DMS 273 (cell line): ENCODE data around the gene NMB.

Experiments used
- DNase-seq: peaks from one replicate; lab custom pipeline; 2025; ENCODE audit not compliant: unreplicated experiment; lab: John Stamatoyannopoulos, UW

The NMB gene

DNA sequence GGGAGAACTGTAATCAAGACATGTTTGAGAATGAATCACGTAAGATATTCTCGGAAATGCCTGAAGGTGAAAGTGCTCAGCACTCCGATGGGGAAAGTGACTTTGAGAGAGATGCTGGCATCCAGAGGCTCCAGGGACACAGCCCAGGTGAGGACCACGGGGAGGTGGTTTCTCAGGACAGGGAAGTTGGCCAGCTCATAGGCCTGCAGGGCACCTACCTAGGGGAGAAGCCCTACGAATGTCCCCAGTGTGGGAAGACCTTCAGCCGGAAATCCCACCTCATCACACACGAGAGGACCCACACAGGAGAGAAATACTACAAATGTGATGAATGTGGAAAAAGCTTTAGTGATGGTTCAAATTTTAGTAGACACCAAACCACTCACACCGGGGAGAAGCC, 37.4 kb downstream of the NMB start:
- no peak for DNase-seq

DNA sequence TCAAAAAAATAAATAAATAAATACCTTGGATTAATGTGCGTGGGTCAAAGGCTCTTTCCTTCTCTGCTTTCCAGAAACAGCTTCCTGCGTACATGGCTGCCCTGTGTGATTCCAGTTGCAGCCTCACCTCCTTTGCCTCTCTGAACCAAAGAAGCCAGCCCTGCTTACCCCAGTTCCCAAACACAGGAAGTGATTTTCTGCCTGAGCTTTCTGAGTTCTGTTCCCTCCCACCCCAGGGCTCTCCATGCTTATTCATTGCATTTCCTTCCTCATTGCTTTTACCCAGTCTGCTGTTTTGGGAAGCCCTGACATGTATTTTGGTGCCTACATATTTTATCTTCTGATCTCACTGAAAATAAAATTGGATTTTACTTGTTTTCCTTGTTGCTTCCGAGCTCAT, 41.8 kb downstream of the NMB start:
- no peak for DNase-seq

DNA sequence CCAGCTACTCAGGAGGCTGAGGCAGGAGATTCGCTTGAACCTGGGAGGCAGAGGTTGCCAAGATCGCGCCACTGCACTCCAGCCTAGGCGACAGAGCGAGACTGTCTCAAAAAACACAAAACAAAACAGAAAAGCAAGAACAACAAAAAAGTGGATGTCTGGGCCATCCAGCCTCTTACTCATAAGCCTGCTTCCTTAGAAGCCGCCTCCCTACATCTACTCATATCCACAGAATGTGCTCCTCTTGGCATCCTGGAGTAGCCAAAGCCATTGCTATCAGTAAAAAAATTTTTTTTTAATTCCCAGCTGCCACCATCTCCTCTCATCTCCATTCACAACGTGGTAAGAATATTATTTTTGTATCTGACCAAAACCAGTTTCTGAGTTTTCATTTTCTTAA, 46.4 kb downstream of the NMB start:
- DNase-seq = no peak

DNA sequence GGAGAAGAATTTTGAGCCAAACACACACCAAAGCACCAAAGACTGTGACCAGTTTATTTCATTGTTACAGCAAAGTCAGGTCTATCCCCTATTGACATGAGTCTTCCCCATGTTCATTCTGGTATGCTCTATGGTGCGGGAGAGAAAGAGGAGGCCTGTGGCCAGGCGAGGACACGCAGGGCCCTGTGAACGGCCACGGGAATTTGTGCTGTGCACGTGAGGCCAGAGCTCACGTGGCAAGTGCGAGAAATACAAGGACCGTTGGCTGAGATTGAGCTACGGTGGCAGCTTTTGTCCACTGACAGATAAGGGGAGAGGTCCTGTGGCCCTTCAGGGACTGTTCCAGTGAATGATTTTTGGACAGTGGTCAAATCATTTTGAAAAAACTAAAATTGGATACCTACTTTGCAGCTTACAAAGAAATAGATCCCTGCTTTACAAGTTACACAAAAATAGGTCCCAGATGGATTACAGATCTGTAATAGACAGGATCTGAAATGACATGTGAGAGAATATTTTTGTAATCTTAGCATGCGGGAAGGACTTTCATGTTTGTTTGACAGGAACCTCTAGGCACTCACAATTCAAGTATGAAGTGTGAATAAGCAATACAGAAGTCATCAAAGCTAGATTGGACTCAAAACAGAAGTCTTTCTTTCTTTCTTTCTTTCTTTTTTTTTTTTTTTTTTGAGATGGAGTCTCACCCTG, 48.0 kb downstream of the NMB start:
- DNase-seq = no peak

DNA sequence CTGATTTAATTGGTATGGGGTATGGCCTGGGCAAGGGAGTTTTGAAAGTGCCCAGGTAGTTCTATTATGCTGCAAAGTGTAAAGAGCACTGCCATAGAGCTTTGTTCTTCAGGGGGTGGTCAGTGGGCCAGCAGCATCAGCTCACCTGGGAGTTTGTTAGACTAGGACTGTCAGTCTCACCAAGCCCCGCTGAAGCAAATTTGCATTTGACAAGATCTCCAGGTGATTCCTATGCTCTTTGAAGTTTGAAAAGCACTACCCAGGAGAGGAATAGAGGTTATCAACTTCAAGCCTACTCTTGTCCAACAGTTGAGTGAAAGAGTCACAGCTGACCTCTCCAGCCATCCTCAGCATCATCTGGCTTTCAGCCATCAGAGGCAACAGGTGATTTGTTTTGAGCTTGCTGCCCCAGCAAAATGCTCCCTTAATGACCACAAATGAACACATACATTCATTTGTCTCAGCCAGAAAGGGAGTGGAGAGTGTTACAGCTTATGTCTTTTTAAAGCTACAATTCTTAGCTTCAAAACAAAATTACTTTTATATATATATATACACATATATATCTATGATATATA, 49.2 kb downstream of the NMB start:
- no peak for DNase-seq

DNA sequence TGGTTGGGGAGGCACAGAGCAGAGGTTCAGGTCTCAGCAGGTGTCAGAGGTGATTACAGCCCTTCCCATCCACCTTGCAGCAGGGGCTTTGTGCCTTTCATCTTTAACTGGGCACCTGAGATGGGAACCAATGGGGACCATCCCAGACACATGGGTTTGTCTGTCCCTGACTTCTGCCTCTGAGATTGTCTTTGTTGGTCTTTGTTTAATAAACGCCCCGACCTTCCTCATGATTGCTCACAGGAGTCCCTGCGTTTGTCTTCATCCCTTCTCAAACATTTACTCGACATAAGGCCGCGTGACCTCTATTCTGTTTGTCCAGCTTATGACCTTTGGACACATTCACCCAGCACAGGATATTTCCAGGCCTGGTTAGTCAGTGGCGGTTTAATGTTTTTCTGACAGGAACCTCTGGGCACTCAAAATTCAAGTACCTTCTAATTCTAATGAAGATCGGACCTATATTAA, 51.3 kb downstream of the NMB start:
- no peak for DNase-seq

DNA sequence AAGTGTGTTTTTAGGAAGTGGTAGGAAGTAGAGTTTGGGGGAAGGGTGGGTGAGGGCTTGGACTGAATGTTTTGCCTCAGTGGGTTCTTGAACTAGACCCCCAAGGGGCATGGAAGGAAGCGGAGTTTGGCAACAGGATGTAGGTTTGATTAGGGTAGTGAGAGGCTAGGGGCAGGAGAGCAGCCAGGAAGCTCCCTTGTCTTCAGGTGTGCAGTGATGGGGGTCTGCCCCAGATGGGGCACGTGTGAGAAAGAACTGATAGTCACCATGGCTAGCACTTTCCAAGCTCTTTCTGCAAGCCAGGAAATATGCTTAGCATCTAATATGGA, 52.5 kb downstream of the NMB start:
- DNase-seq = no peak
